Left colon (tissue), 2 donors: Measurements from ENCODE around the gene TRPC5OS. TPM values are rescaled to one million over a fixed set of nuclear protein-coding genes. Genes with fewer than 3 reads are reported as not detected.

ENCODE experiments used
- ATAC-seq: fragments of 200-7000 bp; cut with Tn5 transposase; one replicate; pipeline ENCODE4 v1.9.1; 2020; ENCODE audit warnings: mild to moderate bottlenecking, moderate library complexity
- DNase-seq, 2 donors: peaks; one replicate each; pipeline ENCODE4 v3.0.0-alpha.2; 2020
- intact Hi-C, 2 donors: fragments of 100-400 bp; cut with DNase I in 1 of 2; cut with micrococcal nuclease in 1 of 2; formaldehyde crosslinking; loops; one replicate each; pipeline versions ENCODE4 v1.11.2 to v1.14.0; 2022; cut with DNase I, micrococcal nuclease
- total RNA-seq, 2 donors: library from RNA; stranded (reverse); fragmentation: NEBNext Ultra II Directional; extraction: Animal tissue kit (Norgen Biotek cat#: 25700); gene quantifications; one replicate each; pipeline ENCODE4 v1.2.1, GENCODE V29; 2021
- donor health status: DM: no; HTN: no; CAD: no.
- donor health status: DM: yes; HTN: yes; CAD: no.

The TRPC5OS gene
- total RNA-seq, 2 donors from 2014 or later, result not detected

GRCh38 chrX:111886678-111887077, 10.7 kb downstream of the TRPC5OS start:
- no peak for ATAC-seq
- intact Hi-C loops, result no loop called here
- DNase-seq, result no peak

GRCh38 chrX:111888600-111888999, 12.6 kb downstream of the TRPC5OS start:
- intact Hi-C loops, result no loop called here
- DNase-seq (no peak), ATAC-seq (no peak)

DNA sequence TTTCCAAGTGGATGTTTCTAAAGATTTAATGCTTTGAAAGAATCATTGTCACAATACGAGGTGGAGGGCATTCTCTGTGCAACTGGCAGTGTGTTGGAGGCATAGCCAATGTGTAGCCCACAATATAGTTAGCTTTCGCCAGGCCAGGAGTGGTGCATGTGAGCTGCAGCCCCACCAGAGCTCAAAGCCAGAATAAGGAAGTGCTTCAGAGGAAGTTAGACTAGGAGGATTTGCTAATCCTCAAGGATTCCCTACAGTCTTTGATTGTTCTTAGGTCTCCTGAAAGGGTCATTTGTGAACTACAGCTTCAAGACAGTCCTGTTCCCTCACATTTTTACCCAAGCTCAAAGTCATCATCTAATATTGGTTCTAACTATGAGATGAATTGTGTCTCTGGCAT, 16.4 kb downstream of the TRPC5OS start:
- ATAC-seq, result no peak
- DNase-seq, result no peak
- intact Hi-C loops, result no loop called here

DNA sequence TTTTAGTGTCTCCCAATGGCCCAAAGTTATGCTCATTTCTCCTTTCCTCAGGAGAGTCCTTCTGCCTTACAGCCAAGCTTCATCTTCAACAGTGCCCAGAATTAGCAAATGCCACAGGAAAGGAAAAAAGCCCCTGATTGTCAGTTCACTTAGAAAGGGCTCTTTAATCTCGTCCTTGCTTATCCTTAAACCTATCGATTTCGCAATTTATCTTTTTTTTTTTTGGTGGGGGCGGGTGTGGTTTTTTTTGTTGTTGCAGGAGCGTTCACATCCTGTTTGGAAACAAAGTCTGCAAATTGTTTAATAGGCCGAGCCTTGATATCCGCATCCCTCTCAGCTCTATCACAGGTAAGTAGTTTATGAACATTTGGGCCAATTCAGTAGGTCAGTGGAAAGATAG, 20.2 kb downstream of the TRPC5OS start:
- intact Hi-C loops, result no loop called here
- DNase-seq (no peak), ATAC-seq (no peak)

GRCh38 chrX:111914398-111915090, 38.6 kb downstream of the TRPC5OS start:
- DNase-seq (no peak), ATAC-seq (no peak)
- intact Hi-C loops, result no loop called here

DNA sequence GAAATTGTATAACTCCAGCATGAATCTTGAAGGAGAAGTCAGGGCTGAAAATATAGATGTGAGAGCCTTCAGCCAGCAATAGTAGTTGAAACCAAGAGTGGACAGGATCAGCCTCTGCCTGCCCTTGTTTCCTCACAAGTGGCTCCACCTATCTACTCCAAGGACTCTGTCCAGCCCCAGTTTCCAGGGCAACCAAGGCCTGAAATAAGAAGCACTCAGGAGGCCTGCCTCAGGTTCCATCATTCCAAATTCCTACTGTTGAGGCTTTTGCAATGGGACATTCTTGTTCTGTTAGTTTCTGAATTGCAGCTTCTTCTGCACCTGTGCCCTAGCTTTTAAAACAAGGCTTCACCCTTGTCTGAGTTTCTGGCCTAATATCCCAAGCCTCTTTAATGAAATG, 41.6 kb downstream of the TRPC5OS start:
- DNase-seq, result no peak
- intact Hi-C loops, result no loop called here
- ATAC-seq, result no peak

DNA sequence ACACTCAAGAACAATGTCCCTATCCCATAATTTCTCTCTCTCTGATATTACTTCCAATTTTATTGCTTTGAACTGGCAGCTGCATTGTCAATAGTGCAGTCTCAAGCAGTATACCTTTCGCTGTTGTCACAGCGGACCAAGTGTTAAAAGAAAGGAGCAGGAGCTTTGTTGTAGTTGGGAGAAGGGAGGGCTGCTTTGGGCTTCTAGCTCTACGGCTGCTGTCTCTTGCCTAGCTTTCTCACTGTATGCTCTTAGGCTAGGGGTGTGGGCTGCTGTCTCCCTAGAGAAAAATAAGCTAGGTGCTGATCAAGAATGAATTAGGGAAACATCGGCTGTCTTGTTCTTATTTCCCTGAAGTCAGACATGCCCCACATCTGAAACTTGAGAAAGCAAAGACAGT, 52.5 kb downstream of the TRPC5OS start:
- DNase-seq (no peak), ATAC-seq (no peak)
- intact Hi-C loops, result no loop called here

Other genes starting within 250 kb of the TRPC5OS start
- 10 to 100 TPM; 47.7 to 57.6 TPM for gene ALG13, start 195.0 kb upstream of the TRPC5OS start, total RNA-seq
- not detected for gene TRPC5, start 206.6 kb downstream of the TRPC5OS start, total RNA-seq
- not detected for gene RTL4, start 206.8 kb downstream of the TRPC5OS start, total RNA-seq